ENCODE results near the gene IKZF4. TPM values are rescaled to one million over a fixed set of nuclear protein-coding genes. Genes with fewer than 3 reads are reported as not detected.

The IKZF4 gene
- total RNA-seq, 1 donor from 2014 or later = 2.1 TPM

GRCh38 chr12:56029166-56029519, 8.3 kb downstream of the IKZF4 start:
- Histone ChIP-seq H3K9ac (no peak overlapping the region), H3K27ac (no peak overlapping the region), H3K79me2 (ENCODE audit: low read depth) (no peaks in the 10 kb centered on the region), H3K4me3 (no peak overlapping the region), H3K36me3 (no peaks in the 10 kb centered on the region), H3K9me3 (ENCODE audit: low read depth) (no peaks in the 10 kb centered on the region), H3F3A (ENCODE audit: low read depth) (no peaks in the 10 kb centered on the region), H4K20me1 (ENCODE audit: low read depth) (no peaks in the 10 kb centered on the region), H3K4me1 (no peaks in the 10 kb centered on the region), H2AFZ (replicated peaks) (no peak overlapping the region), H3K4me2 (no peak overlapping the region), H3K27me3 (no peaks in the 10 kb centered on the region)
- Mint-ChIP-seq H3K4me3 (no peak overlapping the region), H3K9me3 (no peaks in the 10 kb centered on the region), H3K4me1 (no peaks in the 10 kb centered on the region), H3K36me3 (peaks cover 51% of the 10 kb centered on the region), H3K27ac (no peak overlapping the region), H3K27me3 (ENCODE audit: insufficient read depth, low read depth) (peaks cover 8% of the 10 kb centered on the region)
- TF ChIP-seq EZH2 (IDR thresholded peaks at IDR 0.05) (no peak), EZH2phosphoT487 (IDR thresholded peaks at IDR 0.05) (no peak), CTCF (IDR thresholded peaks at IDR 0.05) (no peak)
- DNase-seq (ENCODE audit: low spot score) = no peak

GRCh38 chr12:56029666-56030293, 8.9 kb downstream of the IKZF4 start:
- no peak overlapping the region for H3K4me3 Mint-ChIP-seq
- H3K27ac Mint-ChIP-seq = no peak overlapping the region
- no peaks in the 10 kb centered on the region for H3K9me3 Mint-ChIP-seq
- Histone ChIP-seq H3K79me2 (ENCODE audit: low read depth) (no peaks in the 10 kb centered on the region), H3K4me1 (no peaks in the 10 kb centered on the region), H3F3A (ENCODE audit: low read depth) (no peaks in the 10 kb centered on the region), H3K27ac (no peak overlapping the region), H3K27me3 (no peaks in the 10 kb centered on the region), H4K20me1 (ENCODE audit: low read depth) (no peaks in the 10 kb centered on the region), H3K4me2 (no peak overlapping the region), H3K9me3 (ENCODE audit: low read depth) (no peaks in the 10 kb centered on the region), H3K36me3 (no peaks in the 10 kb centered on the region), H3K9ac (no peak overlapping the region), H3K4me3 (no peak overlapping the region), H2AFZ (replicated peaks) (no peak overlapping the region)
- peak; percentile 75 for TF ChIP-seq CTCF (IDR thresholded peaks at IDR 0.05)
- no peak for TF ChIP-seq EZH2 (IDR thresholded peaks at IDR 0.05)
- peaks cover 8% of the 10 kb centered on the region for H3K27me3 Mint-ChIP-seq (ENCODE audit: insufficient read depth, low read depth)
- no peaks in the 10 kb centered on the region for H3K4me1 Mint-ChIP-seq
- peak; percentile 79 for DNase-seq (ENCODE audit: low spot score)
- H3K36me3 Mint-ChIP-seq = peaks cover 52% of the 10 kb centered on the region

- Histone ChIP-seq H3K27ac (no peak overlapping the region), H3F3A (ENCODE audit: low read depth) (no peaks in the 10 kb centered on the region), H3K79me2 (ENCODE audit: low read depth) (no peaks in the 10 kb centered on the region), H4K20me1 (ENCODE audit: low read depth) (no peaks in the 10 kb centered on the region), H3K9me3 (ENCODE audit: low read depth) (no peaks in the 10 kb centered on the region), H3K36me3 (no peaks in the 10 kb centered on the region), H3K9ac (no peak overlapping the region), H2AFZ (replicated peaks) (no peak overlapping the region), H3K4me2 (no peak overlapping the region), H3K4me1 (no peaks in the 10 kb centered on the region), H3K4me3 (no peak overlapping the region), H3K27me3 (no peaks in the 10 kb centered on the region)
- Mint-ChIP-seq H3K4me1 (no peaks in the 10 kb centered on the region), H3K36me3 (peaks cover 54% of the 10 kb centered on the region), H3K4me3 (no peak overlapping the region), H3K27me3 (ENCODE audit: insufficient read depth, low read depth) (peaks cover 6% of the 10 kb centered on the region), H3K9me3 (no peaks in the 10 kb centered on the region), H3K27ac (no peak overlapping the region)
- TF ChIP-seq CTCF (IDR thresholded peaks at IDR 0.05) (no peak), EZH2phosphoT487 (IDR thresholded peaks at IDR 0.05) (no peak), EZH2 (IDR thresholded peaks at IDR 0.05) (no peak)
- DNase-seq (ENCODE audit: low spot score) = no peak
These were observed 11.1 kb downstream of the IKZF4 start for GRCh38 chr12:56031987-56032386.

Data from neural progenitor cell (in vitro differentiated cells).